HepG2 (cell line): Measurements from ENCODE around the gene TACC2. TPM values are rescaled to one million over a fixed set of nuclear protein-coding genes. Genes with fewer than 3 reads are reported as not detected.
A peak's percentile ranks its signal among the peaks of the same experiment; 100 is the strongest.

ENCODE experiments used
- CBX1 ChIP-seq: IDR thresholded peaks from one replicate; pipeline ENCODE4 v1.6.1; 2016; ENCODE audit warnings: antibody characterized with exemption, low read depth
- EEA1 ChIP-seq: sonication (generic); formaldehyde crosslinking; IDR thresholded peaks from 2 replicates; pipeline ENCODE4 v1.5.1; 2020; ENCODE audit warnings: mild to moderate bottlenecking, missing genetic modification reagents, borderline replicate concordance
- NONO ChIP-seq, 2 experiments: fragments of 450-650 bp in 1 of 2; sonication (generic) in 1 of 2; formaldehyde crosslinking in 1 of 2; IDR thresholded peaks in 1 of 2; conservative IDR thresholded peaks in 1 of 2; 2 replicates each; pipeline versions ENCODE4 v1.6.1 to v1.8.0; 2017 to 2022; ENCODE audit warnings: mild to moderate bottlenecking in 1 of 2, missing genetic modification reagents in 1 of 2, moderate library complexity in 1 of 2
- PAX8 ChIP-seq: sonication (generic); formaldehyde crosslinking; IDR thresholded peaks from 2 replicates; pipeline ENCODE4 v1.8.0; 2022; ENCODE audit warnings: mild to moderate bottlenecking, missing genetic modification reagents, borderline replicate concordance
- RAD51 ChIP-seq: fragments of 450-650 bp; IDR thresholded peaks from 2 replicates; pipeline ENCODE4 v1.6.1; 2016; ENCODE audit warnings: borderline replicate concordance
- RFX5 ChIP-seq: IDR thresholded peaks from 2 replicates; pipeline ENCODE4 v1.6.1; 2011; ENCODE audit warnings: low read depth, low read length, improper control_type of control experiment
- SOX6 ChIP-seq, 2 experiments: fragments of 450-650 bp in 1 of 2; sonication (generic) in 1 of 2; formaldehyde crosslinking in 1 of 2; IDR thresholded peaks; 2 replicates each; pipeline versions ENCODE4 v1.4.0 to v1.6.1; 2017 to 2020; ENCODE audit warnings: antibody characterized with exemption in 1 of 2, mild to moderate bottlenecking in 1 of 2, missing genetic modification reagents in 1 of 2
- THAP9 ChIP-seq: sonication (generic); formaldehyde crosslinking; IDR thresholded peaks from 2 replicates; pipeline ENCODE4; 2020; ENCODE audit warnings: missing genetic modification reagents, mild to moderate bottlenecking, borderline replicate concordance
- ZMYM2 ChIP-seq: sonication (generic); formaldehyde crosslinking; IDR thresholded peaks from 2 replicates; pipeline ENCODE4 v1.8.0; 2022; ENCODE audit warnings: mild to moderate bottlenecking, missing genetic modification reagents
- ZNF12 ChIP-seq: sonication (generic); formaldehyde crosslinking; IDR thresholded peaks from 2 replicates; pipeline ENCODE4 v1.5.0; 2020; ENCODE audit warnings: missing genetic modification reagents
- ZNF451 ChIP-seq: sonication (generic); formaldehyde crosslinking; IDR thresholded peaks from 2 replicates; pipeline ENCODE4 v1.5.0; 2020; ENCODE audit warnings: mild to moderate bottlenecking, missing genetic modification reagents
- ZNF576 ChIP-seq: sonication (generic); formaldehyde crosslinking; IDR thresholded peaks from 2 replicates; pipeline ENCODE4 v1.4.0; 2020; ENCODE audit warnings: mild to moderate bottlenecking, missing genetic modification reagents
- ZNF780A ChIP-seq: sonication (generic); formaldehyde crosslinking; IDR thresholded peaks from 2 replicates; pipeline ENCODE4 v1.8.0; 2022; ENCODE audit warnings: mild to moderate bottlenecking, missing genetic modification reagents, moderate library complexity
- ZNF878 ChIP-seq: sonication (generic); formaldehyde crosslinking; IDR thresholded peaks from 2 replicates; pipeline ENCODE4 v1.8.1; 2023; ENCODE audit warnings: mild to moderate bottlenecking, missing genetic modification reagents, moderate library complexity
- polyA plus RNA-seq, 8 experiments: library from polyadenylated mRNA; depleted of rRNA in 3 of 8; stranded (reverse) in 7 of 8; unstranded in 1 of 8; fragments of >200 nt; fragmentation: Illumina TruSeq in 4 of 8; extraction: Trizol in 4 of 8; gene quantifications; 2 replicates each; pipeline versions ENCODE4 v1.2.1 to v1.2.3, GENCODE V29; 2011 to 2016; ENCODE audit warnings: low read depth in 4 of 8, missing spikeins in 1 of 8, mixed read lengths in 1 of 8; ENCODE audit not compliant: insufficient read depth in 1 of 8
- total RNA-seq, 5 experiments: library from RNA; depleted of rRNA; stranded (reverse); fragments of >200 nt; fragmentation: Illumina TruSeq; extraction: Trizol; gene quantifications; 2 replicates each; pipeline ENCODE4 v1.2.3, GENCODE V29; 2016; ENCODE audit warnings: low read depth in 1 of 5
- TF ChIP-seq, protein P1 (sequence below): sonication (generic); formaldehyde crosslinking; IDR thresholded peaks from 2 replicates; pipeline ENCODE4 v1.8.0; 2022; ENCODE audit warnings: mild to moderate bottlenecking, missing genetic modification reagents, moderate library complexity
- TF ChIP-seq, protein P2 (sequence below): sonication (generic); formaldehyde crosslinking; IDR thresholded peaks from 2 replicates; pipeline ENCODE4 v1.4.0; 2020; ENCODE audit warnings: mild to moderate bottlenecking, missing genetic modification reagents
- TF ChIP-seq, protein P3 (sequence below): sonication (generic); formaldehyde crosslinking; IDR thresholded peaks from 2 replicates; pipeline ENCODE4 v1.5.0; 2020; ENCODE audit warnings: mild to moderate bottlenecking, missing genetic modification reagents

The TACC2 gene
- total and polyA plus RNA-seq, 2 of the 13 experiments (the other 11 are each of a cell fraction or from before 2014, with no cell fraction given): 11.8 to 16.0 TPM

DNA sequence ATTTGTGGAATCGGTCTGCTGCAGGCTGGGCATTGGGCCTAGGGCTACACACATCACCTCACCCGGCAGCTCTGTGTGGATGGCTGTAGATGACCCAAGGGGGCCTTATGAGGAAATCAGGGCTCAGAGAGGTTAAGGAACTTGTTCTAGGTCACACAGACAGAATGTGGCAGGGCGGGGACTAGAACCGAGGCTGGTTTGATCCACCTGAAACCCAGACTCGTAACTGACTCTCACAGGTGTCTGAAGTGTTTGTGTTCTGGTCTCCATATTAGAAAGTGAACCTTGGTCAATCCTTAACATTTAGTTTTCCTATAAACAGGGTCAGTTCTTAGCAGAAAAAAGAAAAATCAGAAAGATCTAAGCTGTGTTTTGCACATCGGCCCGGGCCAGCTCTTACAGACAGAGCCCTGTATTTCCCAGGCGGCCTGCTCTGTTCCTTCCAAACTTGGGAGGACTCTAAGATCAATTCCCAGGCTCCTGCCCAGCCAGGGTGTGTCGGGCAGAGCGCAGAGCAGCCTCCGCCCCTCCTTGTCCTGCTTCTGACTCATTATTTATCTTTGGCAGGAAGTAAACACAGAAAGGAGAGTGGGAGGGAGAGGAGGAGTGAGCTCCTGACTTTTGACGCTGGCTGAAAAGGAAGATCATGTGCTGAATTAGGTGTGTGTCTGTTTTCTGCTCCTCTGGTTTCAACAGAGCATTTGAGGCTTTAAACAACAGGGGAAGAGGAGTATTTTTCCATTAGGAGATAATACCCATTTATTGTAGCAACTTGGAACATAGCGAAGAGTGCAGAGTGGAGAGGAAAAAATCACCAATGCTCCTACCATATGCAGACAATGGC is 74.1 kb downstream of the TACC2 start (continued):
- TF ChIP-seq EEA1 (CRISPR knock-in tag): no peak
- TF ChIP-seq ZNF878 (CRISPR knock-in tag): peak; percentile 78; the same call in 1 of the 2 replicates
- no peak for TF ChIP-seq PAX8 (CRISPR knock-in tag)
- TF ChIP-seq CBX1: peak; percentile 42
- 0 out of 2 replicates have a peak, but pooled peaks have one; percentile 25 for TF ChIP-seq ZNF451 (CRISPR knock-in tag)
- TF ChIP-seq ZNF12: no peak
- TF ChIP-seq, protein P1, sequence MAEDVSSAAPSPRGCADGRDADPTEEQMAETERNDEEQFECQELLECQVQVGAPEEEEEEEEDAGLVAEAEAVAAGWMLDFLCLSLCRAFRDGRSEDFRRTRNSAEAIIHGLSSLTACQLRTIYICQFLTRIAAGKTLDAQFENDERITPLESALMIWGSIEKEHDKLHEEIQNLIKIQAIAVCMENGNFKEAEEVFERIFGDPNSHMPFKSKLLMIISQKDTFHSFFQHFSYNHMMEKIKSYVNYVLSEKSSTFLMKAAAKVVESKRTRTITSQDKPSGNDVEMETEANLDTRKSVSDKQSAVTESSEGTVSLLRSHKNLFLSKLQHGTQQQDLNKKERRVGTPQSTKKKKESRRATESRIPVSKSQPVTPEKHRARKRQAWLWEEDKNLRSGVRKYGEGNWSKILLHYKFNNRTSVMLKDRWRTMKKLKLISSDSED (CRISPR knock-in tag): no peak
- no peak for TF ChIP-seq RFX5
- TF ChIP-seq THAP9 (CRISPR knock-in tag): no peak
- TF ChIP-seq, protein P2, sequence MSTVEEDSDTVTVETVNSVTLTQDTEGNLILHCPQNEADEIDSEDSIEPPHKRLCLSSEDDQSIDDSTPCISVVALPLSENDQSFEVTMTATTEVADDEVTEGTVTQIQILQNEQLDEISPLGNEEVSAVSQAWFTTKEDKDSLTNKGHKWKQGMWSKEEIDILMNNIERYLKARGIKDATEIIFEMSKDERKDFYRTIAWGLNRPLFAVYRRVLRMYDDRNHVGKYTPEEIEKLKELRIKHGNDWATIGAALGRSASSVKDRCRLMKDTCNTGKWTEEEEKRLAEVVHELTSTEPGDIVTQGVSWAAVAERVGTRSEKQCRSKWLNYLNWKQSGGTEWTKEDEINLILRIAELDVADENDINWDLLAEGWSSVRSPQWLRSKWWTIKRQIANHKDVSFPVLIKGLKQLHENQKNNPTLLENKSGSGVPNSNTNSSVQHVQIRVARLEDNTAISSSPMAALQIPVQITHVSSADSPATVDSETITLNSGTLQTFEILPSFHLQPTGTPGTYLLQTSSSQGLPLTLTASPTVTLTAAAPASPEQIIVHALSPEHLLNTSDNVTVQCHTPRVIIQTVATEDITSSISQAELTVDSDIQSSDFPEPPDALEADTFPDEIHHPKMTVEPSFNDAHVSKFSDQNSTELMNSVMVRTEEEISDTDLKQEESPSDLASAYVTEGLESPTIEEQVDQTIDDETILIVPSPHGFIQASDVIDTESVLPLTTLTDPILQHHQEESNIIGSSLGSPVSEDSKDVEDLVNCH (CRISPR knock-in tag): no peak
- no peak for TF ChIP-seq ZNF576 (CRISPR knock-in tag)
- no peak for TF ChIP-seq RAD51
- TF ChIP-seq, protein P3, sequence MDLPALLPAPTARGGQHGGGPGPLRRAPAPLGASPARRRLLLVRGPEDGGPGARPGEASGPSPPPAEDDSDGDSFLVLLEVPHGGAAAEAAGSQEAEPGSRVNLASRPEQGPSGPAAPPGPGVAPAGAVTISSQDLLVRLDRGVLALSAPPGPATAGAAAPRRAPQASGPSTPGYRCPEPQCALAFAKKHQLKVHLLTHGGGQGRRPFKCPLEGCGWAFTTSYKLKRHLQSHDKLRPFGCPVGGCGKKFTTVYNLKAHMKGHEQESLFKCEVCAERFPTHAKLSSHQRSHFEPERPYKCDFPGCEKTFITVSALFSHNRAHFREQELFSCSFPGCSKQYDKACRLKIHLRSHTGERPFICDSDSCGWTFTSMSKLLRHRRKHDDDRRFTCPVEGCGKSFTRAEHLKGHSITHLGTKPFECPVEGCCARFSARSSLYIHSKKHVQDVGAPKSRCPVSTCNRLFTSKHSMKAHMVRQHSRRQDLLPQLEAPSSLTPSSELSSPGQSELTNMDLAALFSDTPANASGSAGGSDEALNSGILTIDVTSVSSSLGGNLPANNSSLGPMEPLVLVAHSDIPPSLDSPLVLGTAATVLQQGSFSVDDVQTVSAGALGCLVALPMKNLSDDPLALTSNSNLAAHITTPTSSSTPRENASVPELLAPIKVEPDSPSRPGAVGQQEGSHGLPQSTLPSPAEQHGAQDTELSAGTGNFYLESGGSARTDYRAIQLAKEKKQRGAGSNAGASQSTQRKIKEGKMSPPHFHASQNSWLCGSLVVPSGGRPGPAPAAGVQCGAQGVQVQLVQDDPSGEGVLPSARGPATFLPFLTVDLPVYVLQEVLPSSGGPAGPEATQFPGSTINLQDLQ (CRISPR knock-in tag): no peak
- peak; percentile 97 for TF ChIP-seq ZMYM2
- no peak for TF ChIP-seq SOX6 (IDR thresholded peaks at IDR 0.05)
- TF ChIP-seq SOX6 (CRISPR knock-in tag; IDR thresholded peaks at IDR 0.05): peak; percentile 96
- no peak for TF ChIP-seq ZNF780A (CRISPR knock-in tag)
- TF ChIP-seq NONO (IDR thresholded peaks at IDR 0.05): no peak
- TF ChIP-seq NONO (CRISPR knock-in tag; conservative IDR thresholded peaks at IDR 0.05): peak; percentile 64
